Thyroid gland (tissue), 4 donors: ENCODE measurements around the gene NLGN1.

Experiments
- POLR2A ChIP-seq, 2 donors: fragments of 450-650 bp; IDR thresholded peaks; one replicate each; pipeline ENCODE4 v1.6.1; 2017; ENCODE audit warnings: antibody characterized with exemption in 2 of 2, mild to moderate bottlenecking in 2 of 2, moderate library complexity in 1 of 2
- TF ChIP-seq, protein P1 (sequence below), 6 experiments: fragments of 200-600 bp in 3 of 6; fragments of 450-650 bp in 3 of 6; sonication (generic) in 3 of 6; IDR thresholded peaks; one replicate each; pipeline ENCODE4 v1.5.1; 2016 to 2019; ENCODE audit warnings: antibody characterized with exemption in 6 of 6, mild to moderate bottlenecking in 2 of 6, inconsistent platforms in 1 of 6, moderate library complexity in 1 of 6

DNA sequence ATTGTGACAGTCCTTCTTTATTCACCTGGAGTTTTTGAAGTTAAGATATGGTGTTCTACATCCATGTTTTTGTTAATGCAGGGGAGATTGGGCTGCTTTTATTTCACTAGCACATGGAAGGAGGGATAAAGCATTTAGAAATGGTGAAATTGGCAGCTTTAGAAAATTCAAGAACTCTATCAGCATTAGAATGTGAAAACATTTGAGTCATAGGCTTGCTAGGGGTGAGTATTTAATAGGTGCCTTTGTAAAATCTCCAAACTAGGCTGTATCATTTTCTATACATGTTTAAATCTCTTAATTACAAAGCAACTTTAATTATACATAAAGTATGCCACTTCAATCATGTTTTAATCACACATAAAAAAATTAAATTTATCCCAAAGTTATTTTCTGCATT lies 12.9 kb downstream of the NLGN1 start:
- TF ChIP-seq, protein P1, sequence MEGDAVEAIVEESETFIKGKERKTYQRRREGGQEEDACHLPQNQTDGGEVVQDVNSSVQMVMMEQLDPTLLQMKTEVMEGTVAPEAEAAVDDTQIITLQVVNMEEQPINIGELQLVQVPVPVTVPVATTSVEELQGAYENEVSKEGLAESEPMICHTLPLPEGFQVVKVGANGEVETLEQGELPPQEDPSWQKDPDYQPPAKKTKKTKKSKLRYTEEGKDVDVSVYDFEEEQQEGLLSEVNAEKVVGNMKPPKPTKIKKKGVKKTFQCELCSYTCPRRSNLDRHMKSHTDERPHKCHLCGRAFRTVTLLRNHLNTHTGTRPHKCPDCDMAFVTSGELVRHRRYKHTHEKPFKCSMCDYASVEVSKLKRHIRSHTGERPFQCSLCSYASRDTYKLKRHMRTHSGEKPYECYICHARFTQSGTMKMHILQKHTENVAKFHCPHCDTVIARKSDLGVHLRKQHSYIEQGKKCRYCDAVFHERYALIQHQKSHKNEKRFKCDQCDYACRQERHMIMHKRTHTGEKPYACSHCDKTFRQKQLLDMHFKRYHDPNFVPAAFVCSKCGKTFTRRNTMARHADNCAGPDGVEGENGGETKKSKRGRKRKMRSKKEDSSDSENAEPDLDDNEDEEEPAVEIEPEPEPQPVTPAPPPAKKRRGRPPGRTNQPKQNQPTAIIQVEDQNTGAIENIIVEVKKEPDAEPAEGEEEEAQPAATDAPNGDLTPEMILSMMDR (IDR thresholded peaks at IDR 0.05) = no peak
- no peak for TF ChIP-seq POLR2A (IDR thresholded peaks at IDR 0.05)
